IPS DF 6.9 (cell line): ENCODE data around the gene QRICH1.

Source experiments
- DNase-seq: peaks from one replicate; pipeline ENCODE4 v3.0.0-alpha.2; 2013; ENCODE audit warnings: low read depth, low spot score
- H3K27ac ChIP-seq: one replicate; pipeline ENCODE4 v1.5.1; 2013; ENCODE audit warnings: low read length, control low read depth
- H3K27me3 ChIP-seq: 2 replicates; pipeline ENCODE4 v1.6.1; 2013; ENCODE audit warnings: mild to moderate bottlenecking, low read length; ENCODE audit not compliant: control insufficient read depth, insufficient read depth
- H3K36me3 ChIP-seq: 2 replicates; pipeline ENCODE4 v1.6.1; 2013; ENCODE audit warnings: low read length; ENCODE audit not compliant: control insufficient read depth, insufficient read depth
- H3K4me1 ChIP-seq: 2 replicates; pipeline ENCODE4 v1.6.1; 2013; ENCODE audit warnings: low read length; ENCODE audit not compliant: control insufficient read depth, insufficient read depth
- H3K4me3 ChIP-seq: 2 replicates; pipeline ENCODE4 v1.5.1; 2013; ENCODE audit warnings: mild to moderate bottlenecking, low read length
- H3K9me3 ChIP-seq: 2 replicates; pipeline ENCODE4 v1.6.1; 2013; ENCODE audit warnings: low read length, inconsistent platforms; ENCODE audit not compliant: control insufficient read depth, insufficient read depth
- WGBS: extraction: QIAGEN DNeasy Blood & Tissue Kit; methylation state at CpG from one replicate; pipeline ENCODE4 v1.1.7; 2013; ENCODE audit warnings: mixed read lengths, missing lambda C conversion rate; ENCODE audit not compliant: insufficient read length, insufficient coverage; 5-methylcytosine and 5-hydroxymethylcytosine counted together

Gene QRICH1

DNA sequence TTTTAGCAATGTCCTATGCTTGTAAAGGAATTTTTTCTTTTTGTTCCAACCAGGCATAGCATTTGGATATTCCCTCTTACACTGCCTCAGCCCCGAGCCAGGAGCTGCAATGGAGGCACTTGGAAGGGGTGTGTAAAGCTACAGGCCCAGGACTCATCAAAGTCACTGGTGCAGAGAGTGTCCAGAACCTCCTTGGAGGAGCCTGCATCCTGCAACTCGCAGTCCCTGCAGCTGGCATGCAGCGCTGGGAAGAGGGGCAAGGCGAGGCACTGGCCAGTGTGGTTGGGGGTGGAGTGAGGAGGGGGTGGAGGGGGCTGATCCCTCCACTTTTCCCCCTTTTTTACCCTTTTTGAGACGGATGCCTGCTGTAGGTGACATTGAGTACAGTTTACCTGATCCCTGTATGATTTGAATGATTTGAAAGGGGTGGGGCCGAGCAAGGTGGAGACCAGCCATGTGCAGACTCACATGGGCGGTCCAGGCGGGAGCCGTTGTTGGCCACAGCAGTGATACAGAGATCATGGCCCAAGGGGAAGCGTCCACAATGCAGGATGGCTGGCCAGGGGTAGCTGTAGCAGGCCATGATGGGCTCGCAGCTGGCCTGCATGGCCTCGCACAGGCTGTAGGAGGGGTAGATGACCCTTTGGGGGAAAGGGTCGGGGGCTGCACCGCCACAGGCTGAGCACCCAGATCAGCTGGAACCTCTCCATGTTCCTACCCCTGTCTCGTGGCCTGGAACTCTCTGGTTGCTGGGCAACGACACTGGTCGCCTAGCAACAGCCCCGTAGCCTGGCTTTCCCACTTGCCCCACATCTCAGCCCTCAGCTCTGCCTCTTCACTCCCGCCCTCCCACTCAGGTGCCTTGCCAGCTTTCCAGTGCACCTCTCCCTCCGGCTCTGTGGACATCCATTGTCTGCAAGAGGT lies 95.9 kb downstream of the QRICH1 start:
- no peaks in the 10 kb centered on the region for H3K9me3 ChIP-seq
- no peak overlapping the region for H3K27ac ChIP-seq
- H3K36me3 ChIP-seq, result no peaks in the 10 kb centered on the region
- no peak overlapping the region for H3K4me3 ChIP-seq
- no peak for DNase-seq
- H3K27me3 ChIP-seq, result no peaks in the 10 kb centered on the region
- H3K4me1 ChIP-seq, result peaks cover 3% of the 10 kb centered on the region
- WGBS, result no CpG with 5 or more reads among the region's 20 CpGs

DNA sequence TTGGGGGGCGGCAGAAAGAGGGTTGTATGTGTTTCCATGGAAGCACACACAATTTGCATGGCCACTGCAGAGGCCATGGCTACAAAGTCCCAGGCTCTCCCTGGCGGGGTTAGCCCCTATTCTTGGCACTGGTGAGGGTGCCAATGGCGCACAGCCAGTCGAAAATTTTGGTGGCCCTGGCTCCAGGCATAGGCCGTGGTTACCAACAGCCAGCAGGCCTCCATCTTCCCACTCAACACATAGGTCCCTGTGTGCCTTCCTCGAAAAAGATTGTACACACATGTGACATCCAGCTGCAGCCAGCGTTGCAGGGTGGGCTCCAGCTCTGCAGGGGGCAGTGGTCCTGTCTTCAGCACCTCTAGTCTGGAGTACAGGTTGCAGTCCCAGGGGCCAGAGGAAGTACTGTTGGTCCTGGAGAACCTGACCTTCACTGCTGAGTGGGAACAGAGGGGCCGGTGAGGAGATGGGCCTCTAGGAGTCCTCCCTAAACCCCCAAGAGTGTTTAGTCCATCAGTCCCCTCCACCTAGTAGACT lies 96.7 kb downstream of the QRICH1 start:
- Histone ChIP-seq H3K9me3 (no peaks in the 10 kb centered on the region), H3K27me3 (no peaks in the 10 kb centered on the region), H3K36me3 (no peaks in the 10 kb centered on the region), H3K27ac (no peak overlapping the region), H3K4me3 (no peak overlapping the region), H3K4me1 (peaks cover 3% of the 10 kb centered on the region)
- no peak for DNase-seq
- no CpG with 5 or more reads among the region's 8 CpGs for WGBS

DNA sequence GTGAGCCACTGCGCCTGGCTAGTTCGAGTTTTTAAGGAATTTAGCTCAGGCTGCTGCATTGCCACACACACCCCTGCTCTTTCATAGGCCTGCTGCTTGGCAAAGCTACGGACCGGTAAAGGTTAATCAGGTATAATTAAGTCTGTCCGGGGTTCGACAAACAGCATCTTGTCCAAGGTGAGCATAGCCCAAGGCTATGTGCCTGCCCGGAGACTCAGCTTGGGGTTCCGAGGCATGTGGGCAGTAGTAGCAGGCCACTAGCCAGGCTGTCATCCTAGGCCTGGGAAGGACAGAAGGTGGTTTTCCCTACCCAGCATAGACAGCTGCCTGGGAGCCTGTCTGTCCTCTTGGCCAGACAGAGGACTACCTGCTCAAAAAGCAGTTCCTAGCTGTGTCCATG lies 97.2 kb downstream of the QRICH1 start:
- no peaks in the 10 kb centered on the region for H3K9me3 ChIP-seq
- H3K27me3 ChIP-seq, result no peaks in the 10 kb centered on the region
- no peaks in the 10 kb centered on the region for H3K36me3 ChIP-seq
- no peak overlapping the region for H3K27ac ChIP-seq
- no peak for DNase-seq
- WGBS, result no CpG with 5 or more reads among the region's 8 CpGs
- no peak overlapping the region for H3K4me3 ChIP-seq
- H3K4me1 ChIP-seq, result peaks cover 3% of the 10 kb centered on the region

DNA sequence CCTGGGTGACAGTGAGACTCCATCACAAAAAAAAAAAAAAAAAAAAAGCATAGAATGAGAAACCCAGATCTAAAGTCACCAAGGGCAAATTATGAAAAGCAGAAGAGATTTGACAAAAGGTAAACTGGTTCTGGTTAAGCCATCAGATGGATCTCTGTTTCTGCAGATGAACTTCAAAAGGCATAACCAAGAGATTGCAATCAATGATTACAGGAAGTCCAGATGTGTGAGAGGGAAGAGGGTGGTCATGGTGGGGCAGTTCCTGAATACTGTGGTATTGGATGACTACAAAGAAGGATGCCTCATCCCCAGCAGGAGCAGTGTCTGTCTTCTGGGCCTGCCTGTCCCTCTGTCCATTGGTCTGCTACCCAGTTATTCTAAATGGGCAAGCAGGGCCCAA lies 100.0 kb downstream of the QRICH1 start:
- no peaks in the 10 kb centered on the region for H3K36me3 ChIP-seq
- H3K9me3 ChIP-seq, result no peaks in the 10 kb centered on the region
- no peak overlapping the region for H3K4me3 ChIP-seq
- H3K27ac ChIP-seq, result no peak overlapping the region
- H3K4me1 ChIP-seq, result peaks cover 4% of the 10 kb centered on the region; the same call in 1 of the 2 replicates
- no peak for DNase-seq
- no peaks in the 10 kb centered on the region for H3K27me3 ChIP-seq

DNA sequence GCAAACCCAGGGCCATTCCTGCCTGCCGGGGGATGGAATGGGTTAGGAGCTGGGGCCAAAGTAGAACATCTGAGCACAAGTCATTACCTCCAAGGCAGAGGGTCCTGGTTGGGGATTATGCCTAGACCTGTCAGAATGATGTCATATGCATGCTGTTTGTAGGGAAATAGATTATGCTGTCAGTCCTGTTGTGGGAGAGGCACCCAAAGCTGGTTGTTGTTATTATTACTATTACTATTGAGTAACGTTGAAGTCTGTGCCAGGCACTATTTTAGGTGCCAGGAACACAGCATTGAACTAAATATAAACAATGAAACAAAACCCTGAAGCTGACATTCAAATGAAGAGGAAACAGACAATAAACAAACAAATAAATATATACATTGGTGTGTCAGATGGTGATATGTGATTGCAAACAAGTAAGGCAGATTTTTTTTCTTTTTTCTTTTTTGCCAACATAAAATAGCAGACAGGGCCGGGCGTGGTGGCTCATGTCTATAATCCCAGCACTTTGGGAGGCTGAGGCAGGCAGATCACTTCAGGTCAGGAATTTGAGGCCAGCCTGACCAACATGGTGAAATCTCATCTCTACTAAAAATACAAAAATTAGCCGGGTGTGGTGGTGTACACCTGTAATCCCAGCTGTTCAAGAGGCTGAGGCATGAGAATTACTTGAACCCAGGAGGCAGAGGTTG lies 101.9 kb downstream of the QRICH1 start:
- no CpG with 5 or more reads among the region's 5 CpGs for WGBS
- Histone ChIP-seq H3K36me3 (no peaks in the 10 kb centered on the region), H3K4me3 (no peak overlapping the region), H3K27ac (no peak overlapping the region), H3K9me3 (no peaks in the 10 kb centered on the region), H3K27me3 (no peaks in the 10 kb centered on the region), H3K4me1 (peaks cover 4% of the 10 kb centered on the region; the same call in 1 of the 2 replicates)
- no peak for DNase-seq

DNA sequence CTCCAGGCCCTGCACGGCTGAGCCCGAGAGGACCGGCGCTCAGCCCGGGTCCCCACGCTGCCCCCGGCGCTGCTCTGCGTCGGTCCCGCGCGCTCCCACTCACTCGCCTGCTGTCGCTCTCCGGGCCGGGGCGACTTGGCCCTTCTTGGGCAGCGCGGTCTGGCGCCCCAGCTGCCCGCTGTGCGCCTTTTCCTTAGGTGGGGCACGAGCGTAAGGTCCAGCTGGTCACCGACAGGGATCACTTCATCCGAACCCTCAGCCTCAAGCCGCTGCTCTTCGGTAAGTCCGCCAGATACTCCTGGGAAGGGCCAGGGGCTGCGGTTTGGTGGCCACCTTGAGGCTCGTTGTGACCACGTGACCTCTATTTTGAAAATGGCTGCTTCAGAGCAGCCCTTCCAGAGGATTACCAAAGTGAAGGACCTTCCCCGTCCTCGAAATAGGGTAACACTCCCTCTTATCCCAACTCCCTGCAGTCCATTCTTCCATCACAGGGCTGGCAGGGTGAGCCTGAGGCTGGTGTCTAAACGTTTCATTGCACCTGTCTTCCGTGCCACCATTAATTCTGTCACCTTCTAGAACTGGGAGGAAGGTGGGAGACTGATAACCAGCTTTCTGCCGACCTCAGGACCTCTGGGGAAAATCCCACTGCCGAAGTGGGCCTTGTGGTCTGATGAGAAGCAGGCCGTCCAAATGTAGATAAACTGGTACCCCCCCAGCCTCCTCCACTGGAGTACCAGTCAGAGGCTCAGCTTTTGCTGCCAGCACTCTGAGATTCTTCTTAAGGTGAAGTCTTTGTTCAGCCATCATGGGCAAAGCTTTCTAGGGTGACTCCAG lies 103.0 kb downstream of the QRICH1 start:
- no peak overlapping the region for H3K27ac ChIP-seq
- peaks cover 4% of the 10 kb centered on the region; the same call in 1 of the 2 replicates for H3K4me1 ChIP-seq
- no peak for DNase-seq

DNA sequence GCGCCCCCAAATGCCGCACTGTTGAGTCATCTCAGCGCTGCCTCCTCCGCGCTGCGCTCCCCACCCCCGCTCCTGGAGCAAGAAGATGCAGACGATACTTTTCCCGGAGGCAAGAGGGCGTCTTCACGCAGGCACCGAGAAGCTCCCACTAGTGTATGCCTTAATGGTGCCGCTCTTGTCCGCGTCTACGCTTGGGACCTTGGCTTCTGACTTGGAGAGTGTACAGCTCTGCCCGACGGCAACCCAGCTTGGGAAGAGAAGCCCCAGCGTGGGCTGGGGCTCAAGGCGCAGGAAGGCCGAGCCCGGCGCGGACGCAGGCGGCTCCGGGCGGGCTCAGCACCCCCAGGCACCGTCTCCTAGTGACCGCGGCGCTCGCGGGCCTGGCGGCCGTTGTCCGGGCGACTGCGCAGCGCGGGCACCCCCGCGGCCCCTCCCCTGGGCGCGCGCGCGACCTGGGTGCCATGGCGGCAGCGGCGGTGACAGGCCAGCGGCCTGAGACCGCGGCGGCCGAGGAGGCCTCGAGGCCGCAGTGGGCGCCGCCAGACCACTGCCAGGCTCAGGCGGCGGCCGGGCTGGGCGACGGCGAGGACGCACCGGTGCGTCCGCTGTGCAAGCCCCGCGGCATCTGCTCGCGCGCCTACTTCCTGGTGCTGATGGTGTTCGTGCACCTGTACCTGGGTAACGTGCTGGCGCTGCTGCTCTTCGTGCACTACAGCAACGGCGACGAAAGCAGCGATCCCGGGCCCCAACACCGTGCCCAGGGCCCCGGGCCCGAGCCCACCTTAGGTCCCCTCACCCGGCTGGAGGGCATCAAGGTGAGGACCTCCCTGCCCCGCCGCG lies 103.9 kb downstream of the QRICH1 start, which contains the start of gene P4HTM:
Gene P4HTM, plus strand, starts transcription at position 446 of the 840 bp plus-strand sequence. Its CDS starts 16 bp downstream, at position 462.
- H3K27me3 ChIP-seq, result no peaks in the 10 kb centered on the region
- 0 out of 2 replicates have a peak, but pooled peaks cover 1% of the 10 kb centered on the region for H3K36me3 ChIP-seq
- DNase-seq, result peak; percentile 55
- H3K4me3 ChIP-seq, result peak within 1 kb of the TSS; percentile 47
- no peak within 1 kb of the TSS for H3K27ac ChIP-seq
- no CpG with 5 or more reads among the region's 91 CpGs for WGBS
- peaks cover 4% of the 10 kb centered on the region; the same call in 1 of the 2 replicates for H3K4me1 ChIP-seq
- no peaks in the 10 kb centered on the region for H3K9me3 ChIP-seq

More for the DNA sequence above, 103.0 kb downstream of the QRICH1 start:
- WGBS, result no CpG with 5 or more reads among the region's 40 CpGs
- H3K4me3 ChIP-seq, result peak overlapping the region; percentile 47
- no peaks in the 10 kb centered on the region for H3K36me3 ChIP-seq
- H3K9me3 ChIP-seq, result no peaks in the 10 kb centered on the region
- H3K27me3 ChIP-seq, result no peaks in the 10 kb centered on the region

DNA sequence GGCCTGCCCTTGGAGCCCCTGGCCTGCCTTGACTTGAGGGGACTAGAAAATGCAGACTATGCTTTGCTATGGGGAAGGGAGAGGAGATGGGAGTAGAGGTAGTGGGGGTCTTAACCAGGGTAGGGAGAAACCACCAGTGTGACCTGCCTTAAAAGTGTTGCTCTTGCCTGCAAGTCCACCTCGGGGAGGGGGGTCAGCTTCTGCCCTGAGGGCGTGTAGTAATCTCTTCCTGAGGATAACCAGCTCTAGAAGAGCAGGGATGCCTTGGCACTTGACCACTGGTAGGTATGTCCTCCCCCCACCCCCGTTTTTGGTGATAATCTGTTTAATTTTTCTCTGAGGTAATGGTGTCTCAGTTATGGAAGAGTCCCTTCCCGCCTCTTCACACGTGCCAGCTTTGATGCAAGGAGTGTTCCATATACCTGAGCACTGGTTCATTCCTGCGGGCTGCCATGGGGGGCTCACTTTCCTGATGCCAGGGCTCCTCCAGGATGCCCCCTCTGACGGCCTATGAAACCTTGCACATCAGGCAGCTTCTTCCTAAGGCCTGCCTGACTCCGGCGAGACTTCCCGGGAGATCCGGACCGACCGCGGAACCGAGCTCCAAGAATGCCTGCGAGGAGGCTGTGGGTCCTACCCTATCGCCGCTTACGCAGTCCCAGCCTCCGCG lies 104.6 kb downstream of the QRICH1 start:
- no peaks in the 10 kb centered on the region for H3K9me3 ChIP-seq
- WGBS, result no CpG with 5 or more reads among the region's 21 CpGs
- H3K4me3 ChIP-seq, result peak overlapping the region; percentile 47
- H3K4me1 ChIP-seq, result peaks cover 4% of the 10 kb centered on the region; the same call in 1 of the 2 replicates
- no peak overlapping the region for H3K27ac ChIP-seq
- H3K36me3 ChIP-seq, result peaks cover 5% of the 10 kb centered on the region; the same call in 1 of the 2 replicates
- H3K27me3 ChIP-seq, result no peaks in the 10 kb centered on the region
- DNase-seq, result no peak

DNA sequence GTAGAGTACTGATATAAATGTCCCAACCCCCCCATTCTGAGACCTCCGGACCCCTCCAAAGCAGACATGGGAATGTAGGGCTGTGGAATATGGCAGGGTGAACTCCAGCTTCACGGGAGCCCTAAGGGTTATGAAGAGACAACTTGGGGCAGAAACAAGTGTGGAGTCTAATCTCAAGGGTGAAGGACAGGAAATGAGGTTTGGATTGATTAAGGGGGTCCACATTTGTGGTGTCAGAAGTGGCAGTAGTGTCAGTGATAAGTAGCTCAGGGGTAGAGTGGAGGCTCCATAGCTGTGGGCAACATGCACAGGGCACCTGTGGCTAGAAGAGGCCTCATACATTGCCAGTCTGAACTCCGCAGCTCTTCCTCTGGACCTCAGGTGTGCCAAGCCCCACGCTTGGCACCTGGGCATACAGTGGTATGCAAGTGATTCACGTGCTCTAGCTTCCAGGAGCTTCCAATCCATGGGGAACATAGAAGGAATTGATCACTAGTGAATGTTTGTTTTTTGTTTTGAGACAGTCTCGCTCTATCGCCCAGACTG lies 108.0 kb downstream of the QRICH1 start:
- H3K9me3 ChIP-seq, result no peaks in the 10 kb centered on the region
- peaks cover 16% of the 10 kb centered on the region; the same call in 1 of the 2 replicates for H3K36me3 ChIP-seq
- WGBS, result no CpG with 5 or more reads among the region's 7 CpGs
- H3K4me3 ChIP-seq, result no peak overlapping the region
- no peaks in the 10 kb centered on the region for H3K27me3 ChIP-seq
- no peak for DNase-seq
- H3K4me1 ChIP-seq, result peaks cover 3% of the 10 kb centered on the region; the same call in 1 of the 2 replicates
- no peak overlapping the region for H3K27ac ChIP-seq
